Measurements from ENCODE around the gene FRAT2.
"Not testable (repeated sequence)": the region's sequence is repeated elsewhere in the genome, so short reads cannot be mapped to it uniquely, and the experiment has no call there.

The FRAT2 gene

GRCh38 chr10:97292097-97292861 is 42.2 kb downstream of the FRAT2 start, which contains the start of gene ARHGAP19:
Gene ARHGAP19 (minus strand): TSS chr10:97292637. CDS start chr10:97292627, 10 bp downstream.
- H3K9me3 ChIP-seq (ENCODE audit: control insufficient read depth in 2 of 2, low read length in 2 of 2), result no peaks in the 10 kb centered on the region
- peaks cover 0 to 7% of the 10 kb centered on the region in 2 donors for H3K4me1 ChIP-seq (ENCODE audit: control insufficient read depth in 2 of 2, insufficient read depth in 2 of 2, low read length in 2 of 2)
- peak within 1 kb of the TSS; percentile 83 to 98 for H3K4me3 ChIP-seq (ENCODE audit: low read length in 2 of 2)
- H3K27ac ChIP-seq (ENCODE audit: low read depth in 2 of 2, low read length in 2 of 2), result peak within 1 kb of the TSS; percentile 94 to 97
- peak within 1 kb of the TSS; percentile 88 to 96 for H3K9ac ChIP-seq (ENCODE audit: low read depth in 1 of 2, low read length in 2 of 2)
- H3K27me3 ChIP-seq (ENCODE audit: control insufficient read depth in 2 of 2, insufficient read depth in 2 of 2, low read length in 2 of 2), result no peaks in the 10 kb centered on the region
- no peaks in the 10 kb centered on the region for H3K36me3 ChIP-seq (ENCODE audit: control insufficient read depth in 2 of 2, insufficient read depth in 2 of 2, low read length in 2 of 2)

GRCh38 chr10:97291357-97292096 is 43.0 kb downstream of the FRAT2 start:
- Histone ChIP-seq H3K4me1 (ENCODE audit: control insufficient read depth in 2 of 2, insufficient read depth in 2 of 2, low read length in 2 of 2) (peaks cover 0 to 7% of the 10 kb centered on the region in 2 donors), H3K27me3 (ENCODE audit: control insufficient read depth in 2 of 2, insufficient read depth in 2 of 2, low read length in 2 of 2) (no peaks in the 10 kb centered on the region), H3K27ac (ENCODE audit: low read depth in 2 of 2, low read length in 2 of 2) (peak overlapping the region; percentile 94 to 97), H3K36me3 (ENCODE audit: control insufficient read depth in 2 of 2, insufficient read depth in 2 of 2, low read length in 2 of 2) (no peaks in the 10 kb centered on the region), H3K4me3 (ENCODE audit: low read length in 2 of 2) (peak overlapping the region; percentile 83 to 98), H3K9me3 (ENCODE audit: control insufficient read depth in 2 of 2, low read length in 2 of 2) (no peaks in the 10 kb centered on the region), H3K9ac (ENCODE audit: low read depth in 1 of 2, low read length in 2 of 2) (peak overlapping the region; percentile 88 to 96)

GRCh38 chr10:97290576-97291356 is 43.8 kb downstream of the FRAT2 start:
- H3K4me1 ChIP-seq (ENCODE audit: control insufficient read depth in 2 of 2, insufficient read depth in 2 of 2, low read length in 2 of 2); H3K36me3 ChIP-seq (ENCODE audit: control insufficient read depth in 2 of 2, insufficient read depth in 2 of 2, low read length in 2 of 2); H3K9me3 ChIP-seq (ENCODE audit: control insufficient read depth in 2 of 2, low read length in 2 of 2); H3K27ac ChIP-seq (ENCODE audit: low read depth in 2 of 2, low read length in 2 of 2); H3K27me3 ChIP-seq (ENCODE audit: control insufficient read depth in 2 of 2, insufficient read depth in 2 of 2, low read length in 2 of 2): not testable (repeated sequence)
- H3K4me3 ChIP-seq (ENCODE audit: low read length in 2 of 2), result peak overlapping the region; percentile 83 to 98
- H3K9ac ChIP-seq (ENCODE audit: low read depth in 1 of 2, low read length in 2 of 2), result peak overlapping the region in 1 of 2 donors; percentile 96

- not testable (repeated sequence) for H3K27me3 ChIP-seq (ENCODE audit: control insufficient read depth in 2 of 2, insufficient read depth in 2 of 2, low read length in 2 of 2); H3K27ac ChIP-seq (ENCODE audit: low read depth in 2 of 2, low read length in 2 of 2); H3K4me1 ChIP-seq (ENCODE audit: control insufficient read depth in 2 of 2, insufficient read depth in 2 of 2, low read length in 2 of 2); H3K4me3 ChIP-seq (ENCODE audit: low read length in 2 of 2); H3K9me3 ChIP-seq (ENCODE audit: control insufficient read depth in 2 of 2, low read length in 2 of 2); H3K36me3 ChIP-seq (ENCODE audit: control insufficient read depth in 2 of 2, insufficient read depth in 2 of 2, low read length in 2 of 2); H3K9ac ChIP-seq (ENCODE audit: low read depth in 1 of 2, low read length in 2 of 2)
Measured at GRCh38 chr10:97290076-97290475, 44.5 kb downstream of the FRAT2 start.
